Body of pancreas (tissue), 4 donors: ENCODE data around the gene KCNJ10.

Experiments
- POLR2A ChIP-seq, 3 donors: fragments of 450-650 bp; IDR thresholded peaks; one replicate each; pipeline ENCODE4 v1.6.1; 2016; ENCODE audit warnings: antibody characterized with exemption in 3 of 3, mild to moderate bottlenecking in 2 of 3
- TF ChIP-seq, protein P1 (sequence below), 7 experiments: fragments of 450-650 bp in 4 of 7; fragments of 200-600 bp in 3 of 7; sonication (generic) in 3 of 7; IDR thresholded peaks; one replicate each; pipeline ENCODE4 v1.5.1; 2016 to 2019; ENCODE audit warnings: antibody characterized with exemption in 7 of 7

GRCh38 chr1:160096274-160097116 is 26.5 kb upstream of the KCNJ10 start:
- TF ChIP-seq POLR2A (IDR thresholded peaks at IDR 0.05) = no peak
- TF ChIP-seq, protein P1, sequence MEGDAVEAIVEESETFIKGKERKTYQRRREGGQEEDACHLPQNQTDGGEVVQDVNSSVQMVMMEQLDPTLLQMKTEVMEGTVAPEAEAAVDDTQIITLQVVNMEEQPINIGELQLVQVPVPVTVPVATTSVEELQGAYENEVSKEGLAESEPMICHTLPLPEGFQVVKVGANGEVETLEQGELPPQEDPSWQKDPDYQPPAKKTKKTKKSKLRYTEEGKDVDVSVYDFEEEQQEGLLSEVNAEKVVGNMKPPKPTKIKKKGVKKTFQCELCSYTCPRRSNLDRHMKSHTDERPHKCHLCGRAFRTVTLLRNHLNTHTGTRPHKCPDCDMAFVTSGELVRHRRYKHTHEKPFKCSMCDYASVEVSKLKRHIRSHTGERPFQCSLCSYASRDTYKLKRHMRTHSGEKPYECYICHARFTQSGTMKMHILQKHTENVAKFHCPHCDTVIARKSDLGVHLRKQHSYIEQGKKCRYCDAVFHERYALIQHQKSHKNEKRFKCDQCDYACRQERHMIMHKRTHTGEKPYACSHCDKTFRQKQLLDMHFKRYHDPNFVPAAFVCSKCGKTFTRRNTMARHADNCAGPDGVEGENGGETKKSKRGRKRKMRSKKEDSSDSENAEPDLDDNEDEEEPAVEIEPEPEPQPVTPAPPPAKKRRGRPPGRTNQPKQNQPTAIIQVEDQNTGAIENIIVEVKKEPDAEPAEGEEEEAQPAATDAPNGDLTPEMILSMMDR (IDR thresholded peaks at IDR 0.05) = no peak
